Esophagus squamous epithelium (tissue), 5 donors: ENCODE results near the gene CEP112. TPM values are rescaled to one million over a fixed set of nuclear protein-coding genes. Genes with fewer than 3 reads are reported as not detected.

Experiments
- DNase-seq: peaks from one replicate; lab custom pipeline; 2025; lab: John Stamatoyannopoulos, UW
- H3K27ac ChIP-seq, 4 donors: fragments of 200-600 bp; sonication (generic); one replicate each; pipeline ENCODE4 v1.5.1; 2016 to 2019; ENCODE audit warnings: mild to moderate bottlenecking in 1 of 4
- H3K27me3 ChIP-seq, 4 donors: fragments of 200-600 bp; sonication (generic); 1 replicate in 3 of 4; 2 replicates in 1 of 4; pipeline versions ENCODE4 v1.5.1 to v1.6.0; 2017 to 2021; ENCODE audit warnings: antibody characterized with exemption in 1 of 4
- H3K36me3 ChIP-seq, 3 donors: fragments of 200-600 bp; sonication (generic); one replicate each; pipeline ENCODE4 v1.5.1; 2016 to 2019
- H3K4me1 ChIP-seq, 3 donors: fragments of 200-600 bp; sonication (generic); one replicate each; pipeline ENCODE4 v1.5.1; 2017 to 2019
- H3K4me3 ChIP-seq, 4 donors: fragments of 200-600 bp; sonication (generic); 1 replicate in 3 of 4; 2 replicates in 1 of 4; pipeline ENCODE4 v1.5.1; 2016 to 2019; ENCODE audit warnings: mild to moderate bottlenecking in 2 of 4, moderate library complexity in 1 of 4
- H3K9me3 ChIP-seq, 3 donors: fragments of 200-600 bp; sonication (generic); one replicate each; pipeline ENCODE4 v1.5.1; 2016 to 2019
- POLR2A ChIP-seq, 4 donors: fragments of 450-650 bp; IDR thresholded peaks; one replicate each; pipeline ENCODE4 v1.6.1; 2017; ENCODE audit warnings: antibody characterized with exemption in 4 of 4, mild to moderate bottlenecking in 4 of 4, moderate library complexity in 3 of 4
- WGBS, 2 donors: methylation state at CpG; one replicate each; pipeline ENCODE4 v1.1.5; 2018; 5-methylcytosine and 5-hydroxymethylcytosine counted together
- intact Hi-C: fragments of 100-400 bp; cut with DNase I; formaldehyde crosslinking; loops from one replicate; pipeline ENCODE4 v1.15.0; 2022
- total RNA-seq, 4 donors: library from RNA; depleted of rRNA; stranded (reverse); fragments of >200 nt; gene quantifications; one replicate each; pipeline ENCODE4 v1.1.0, GENCODE V29; 2016
- TF ChIP-seq, protein P1 (sequence below), 6 experiments: fragments of 450-650 bp in 4 of 6; fragments of 200-600 bp in 2 of 6; sonication (generic) in 2 of 6; IDR thresholded peaks; one replicate each; pipeline ENCODE4 v1.5.1; 2016 to 2019; ENCODE audit warnings: antibody characterized with exemption in 6 of 6, mild to moderate bottlenecking in 4 of 6, moderate library complexity in 4 of 6
- donor health status: DM: yes; HTN: yes; CAD: no.

CEP112 gene
- total RNA-seq, 4 donors from 2014 or later: 2.5 to 10.9 (median 6.4) TPM

DNA sequence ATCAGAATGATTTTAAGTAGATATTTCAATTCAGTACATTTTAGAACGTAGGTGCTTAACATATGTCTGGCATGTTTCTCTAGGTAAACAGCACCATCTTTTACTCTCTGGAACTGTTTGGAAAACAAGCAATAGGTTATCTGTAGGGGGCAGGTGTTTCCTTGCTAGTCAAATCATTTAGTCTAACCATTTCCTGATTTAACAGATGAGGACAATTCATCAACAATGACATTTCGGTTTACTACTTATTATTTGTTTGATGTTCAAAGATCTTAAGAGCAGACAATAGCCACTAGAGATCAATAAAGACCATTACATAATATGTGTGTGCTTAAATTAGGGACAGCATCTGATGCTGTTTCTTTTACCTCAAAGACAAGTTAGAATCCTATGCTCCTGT is 173.1 kb downstream of the CEP112 start:
- no peak overlapping the region for H3K27ac ChIP-seq
- WGBS, 2 donors: 37 to 44% methylated on average over 2 of the region's 2 CpGs
- TF ChIP-seq POLR2A (IDR thresholded peaks at IDR 0.05): no peak
- TF ChIP-seq, protein P1, sequence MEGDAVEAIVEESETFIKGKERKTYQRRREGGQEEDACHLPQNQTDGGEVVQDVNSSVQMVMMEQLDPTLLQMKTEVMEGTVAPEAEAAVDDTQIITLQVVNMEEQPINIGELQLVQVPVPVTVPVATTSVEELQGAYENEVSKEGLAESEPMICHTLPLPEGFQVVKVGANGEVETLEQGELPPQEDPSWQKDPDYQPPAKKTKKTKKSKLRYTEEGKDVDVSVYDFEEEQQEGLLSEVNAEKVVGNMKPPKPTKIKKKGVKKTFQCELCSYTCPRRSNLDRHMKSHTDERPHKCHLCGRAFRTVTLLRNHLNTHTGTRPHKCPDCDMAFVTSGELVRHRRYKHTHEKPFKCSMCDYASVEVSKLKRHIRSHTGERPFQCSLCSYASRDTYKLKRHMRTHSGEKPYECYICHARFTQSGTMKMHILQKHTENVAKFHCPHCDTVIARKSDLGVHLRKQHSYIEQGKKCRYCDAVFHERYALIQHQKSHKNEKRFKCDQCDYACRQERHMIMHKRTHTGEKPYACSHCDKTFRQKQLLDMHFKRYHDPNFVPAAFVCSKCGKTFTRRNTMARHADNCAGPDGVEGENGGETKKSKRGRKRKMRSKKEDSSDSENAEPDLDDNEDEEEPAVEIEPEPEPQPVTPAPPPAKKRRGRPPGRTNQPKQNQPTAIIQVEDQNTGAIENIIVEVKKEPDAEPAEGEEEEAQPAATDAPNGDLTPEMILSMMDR (IDR thresholded peaks at IDR 0.05): no peak

DNA sequence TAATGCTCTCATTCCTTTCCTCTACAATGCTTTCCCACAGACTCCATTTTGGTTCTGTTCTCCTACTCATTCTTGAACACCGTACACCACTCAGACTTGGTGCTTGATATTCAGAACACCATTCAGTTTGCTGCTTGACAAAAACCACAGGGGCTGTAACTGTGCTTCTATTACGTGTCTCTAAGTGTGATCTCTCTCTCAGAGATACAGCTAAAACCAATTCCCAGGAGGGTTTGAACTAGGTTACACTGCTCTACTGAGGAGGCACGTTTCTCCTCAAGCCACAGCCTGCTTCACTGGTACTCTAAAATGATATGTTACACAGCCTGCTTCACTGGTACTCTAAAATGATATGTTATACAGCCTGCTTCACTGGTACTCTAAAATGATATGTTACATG is 175.7 kb downstream of the CEP112 start:
- H3K4me3 ChIP-seq: no peak overlapping the region
- H3K27me3 ChIP-seq: no peaks in the 10 kb centered on the region
- intact Hi-C loops: no loop called here
- TF ChIP-seq, protein P1 (IDR thresholded peaks at IDR 0.05): no peak
- TF ChIP-seq POLR2A (IDR thresholded peaks at IDR 0.05): no peak
- WGBS, 2 donors: 67% methylated on average over 3 of the region's 3 CpGs
- no peak for DNase-seq
- H3K36me3 ChIP-seq: no peaks in the 10 kb centered on the region
- no peak overlapping the region for H3K27ac ChIP-seq
- no peaks in the 10 kb centered on the region for H3K9me3 ChIP-seq
- no peaks in the 10 kb centered on the region for H3K4me1 ChIP-seq

More for the DNA sequence above, 173.1 kb downstream of the CEP112 start:
- H3K4me1 ChIP-seq: no peaks in the 10 kb centered on the region
- no peak for DNase-seq
- H3K27me3 ChIP-seq: no peaks in the 10 kb centered on the region
- no peak overlapping the region for H3K4me3 ChIP-seq
- H3K9me3 ChIP-seq: peaks cover 0 to 11% (median 0%) of the 10 kb centered on the region in 3 donors
- no peaks in the 10 kb centered on the region for H3K36me3 ChIP-seq
- intact Hi-C loops: no loop called here

DNA sequence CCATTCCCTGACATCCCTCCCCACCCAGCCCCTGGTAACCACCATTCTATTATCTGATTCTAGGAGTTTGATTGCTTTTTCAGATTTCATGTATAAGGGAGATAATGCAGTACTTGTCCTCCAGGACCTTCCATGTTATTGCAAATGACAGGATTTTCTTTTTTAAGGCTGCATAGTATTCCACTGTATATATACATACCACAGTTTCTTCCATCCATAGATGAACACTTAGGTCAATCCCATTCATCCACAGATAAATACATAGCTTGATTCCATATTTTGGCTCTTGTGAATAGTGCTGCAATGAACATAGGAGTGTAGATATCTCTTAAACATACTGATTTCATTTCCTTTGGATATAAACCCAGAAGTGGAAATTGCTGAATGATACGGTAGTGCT is 183.3 kb downstream of the CEP112 start:
- intact Hi-C loops: no loop called here
- WGBS, 2 donors: 0 to 65% methylated on average over 1 of the region's 1 CpG
- no peak for DNase-seq

DNA sequence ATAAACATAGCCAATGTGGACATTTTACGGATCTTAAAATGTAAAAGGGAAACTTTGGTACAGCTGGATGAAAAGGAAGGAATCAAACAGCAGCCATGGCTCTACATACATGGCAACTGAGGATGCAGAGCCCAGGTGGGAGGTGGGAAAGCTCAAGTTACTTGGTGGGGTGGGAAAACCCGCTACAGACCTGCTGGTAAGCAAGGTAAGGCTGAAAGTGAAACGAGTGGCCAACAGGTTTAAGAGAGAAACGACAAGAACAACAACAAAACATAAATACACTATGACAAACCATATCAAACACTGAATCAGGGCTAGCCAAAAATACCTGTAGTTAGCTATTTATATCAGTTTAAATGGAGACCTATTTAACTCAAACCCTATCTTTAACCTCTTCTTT is 185.3 kb downstream of the CEP112 start:
- TF ChIP-seq, protein P1 (IDR thresholded peaks at IDR 0.05): no peak
- TF ChIP-seq POLR2A (IDR thresholded peaks at IDR 0.05): no peak
- H3K27me3 ChIP-seq: no peaks in the 10 kb centered on the region
- H3K27ac ChIP-seq: no peak overlapping the region
- 64 to 71% methylated on average over 4 of the region's 4 CpGs for WGBS, 2 donors
- intact Hi-C loops: no loop called here
- H3K9me3 ChIP-seq: no peaks in the 10 kb centered on the region
- H3K4me1 ChIP-seq: no peaks in the 10 kb centered on the region
- no peaks in the 10 kb centered on the region for H3K36me3 ChIP-seq
- no peak for DNase-seq
- H3K4me3 ChIP-seq: no peak overlapping the region

More for the DNA sequence above, 183.3 kb downstream of the CEP112 start:
- no peaks in the 10 kb centered on the region for H3K27me3 ChIP-seq
- H3K9me3 ChIP-seq: no peaks in the 10 kb centered on the region
- H3K4me3 ChIP-seq: no peak overlapping the region
- H3K36me3 ChIP-seq: no peaks in the 10 kb centered on the region
- H3K27ac ChIP-seq: no peak overlapping the region
- TF ChIP-seq, protein P1 (IDR thresholded peaks at IDR 0.05): no peak
- TF ChIP-seq POLR2A (IDR thresholded peaks at IDR 0.05): no peak
- no peaks in the 10 kb centered on the region for H3K4me1 ChIP-seq

DNA sequence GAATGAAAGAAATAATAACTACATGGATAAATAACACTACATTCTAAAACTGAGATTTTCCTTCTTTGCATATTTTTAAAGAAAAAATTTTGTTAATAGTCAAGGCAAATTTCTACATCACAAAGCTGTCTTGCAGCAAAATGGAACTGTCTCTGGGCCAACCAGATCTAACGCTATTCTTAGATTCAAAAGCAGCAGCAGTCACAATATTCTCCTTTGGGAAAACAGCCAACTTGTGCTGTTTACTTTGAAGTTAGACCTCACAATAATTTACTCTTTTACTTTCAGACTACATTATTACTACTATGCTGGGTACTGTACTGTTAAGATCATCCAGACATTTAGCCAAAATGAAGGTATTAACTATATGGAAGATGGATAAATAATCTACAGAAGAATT is 189.1 kb downstream of the CEP112 start:
- no peak for TF ChIP-seq POLR2A (IDR thresholded peaks at IDR 0.05)
- TF ChIP-seq, protein P1 (IDR thresholded peaks at IDR 0.05): no peak
- H3K9me3 ChIP-seq: no peaks in the 10 kb centered on the region
- 37 to 42% methylated on average over 1 of the region's 1 CpG for WGBS, 2 donors
- no peak overlapping the region for H3K4me3 ChIP-seq
- H3K4me1 ChIP-seq: no peaks in the 10 kb centered on the region
- intact Hi-C loops: no loop called here
- DNase-seq: no peak
- no peak overlapping the region for H3K27ac ChIP-seq
- H3K36me3 ChIP-seq: no peaks in the 10 kb centered on the region
- no peaks in the 10 kb centered on the region for H3K27me3 ChIP-seq
